HUDEP-2 (cell line): ENCODE results near the gene SPDYC.
"Not testable (repeated sequence)": the region's sequence is repeated elsewhere in the genome, so short reads cannot be mapped to it uniquely, and the experiment has no call there.

ENCODE experiments used
- DNase-seq, 76 experiments: peaks; one replicate each; lab custom pipeline; 2025; ENCODE audit not compliant: unreplicated experiment in 76 of 76; lab: John Stamatoyannopoulos, UW

SPDYC gene

DNA sequence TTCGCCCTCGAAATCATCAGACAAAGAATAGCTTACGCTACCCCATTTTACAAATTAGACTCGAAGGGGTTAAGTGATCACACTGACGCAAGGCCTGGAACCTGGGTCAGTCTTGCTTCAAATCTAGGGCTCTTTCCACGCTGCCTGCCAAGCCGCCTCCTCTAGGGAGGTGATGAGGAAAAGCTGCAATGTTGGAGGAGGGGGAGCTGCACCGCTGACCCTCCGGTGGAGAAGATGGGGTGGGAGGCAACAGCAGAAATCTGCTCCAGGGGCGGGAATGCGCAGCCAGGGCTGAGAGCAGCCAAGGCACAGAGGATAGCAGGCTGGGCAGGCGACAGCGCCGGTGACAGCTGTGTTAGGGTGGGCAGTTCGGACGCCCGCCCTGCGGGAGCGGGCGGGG lies 36.3 kb upstream of the SPDYC start:
- DNase-seq: no peak

DNA sequence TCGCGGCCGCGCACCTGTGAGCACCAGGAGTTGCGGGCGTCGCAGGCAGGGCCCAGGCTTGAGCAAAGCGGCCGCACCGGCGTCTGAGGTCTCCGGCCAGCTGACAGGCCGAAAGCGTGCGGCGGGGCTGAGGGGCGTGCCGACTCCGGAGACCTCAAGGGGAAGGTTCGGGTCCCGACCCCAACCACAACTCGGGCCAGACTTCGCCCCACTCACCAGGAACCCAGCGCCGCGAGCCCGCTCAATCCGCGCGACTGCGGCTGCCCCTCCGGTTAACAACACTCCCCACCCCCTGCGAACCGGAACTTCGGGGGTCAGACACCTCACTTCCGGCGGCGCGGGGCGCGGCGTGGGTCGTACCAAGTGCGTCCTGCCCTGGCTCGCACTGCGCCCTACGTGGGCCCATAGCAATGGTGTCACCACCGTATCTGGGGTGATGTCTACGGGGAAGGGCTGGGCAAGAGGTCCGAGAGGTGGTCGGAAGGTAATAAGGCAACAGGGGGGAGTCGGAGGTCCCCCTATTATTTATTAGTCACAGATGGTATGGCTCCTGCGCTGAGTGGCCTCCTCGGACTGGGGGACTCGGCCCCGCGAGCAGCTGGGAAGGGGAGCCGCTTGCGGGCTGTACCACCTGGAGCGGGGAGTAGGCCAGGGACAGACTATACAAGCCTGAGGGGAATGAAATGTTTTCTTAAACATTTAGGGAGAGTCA lies 35.6 kb upstream of the SPDYC start, which contains the start of gene SYVN1:
SYVN1 (minus strand) TSS at position 280 of the 712 bp plus-strand sequence. CDS start 918 bp downstream, outside the sequence.
- peak in 72 of 76 experiments; percentile 28 to 96 (median 80) for DNase-seq

DNA sequence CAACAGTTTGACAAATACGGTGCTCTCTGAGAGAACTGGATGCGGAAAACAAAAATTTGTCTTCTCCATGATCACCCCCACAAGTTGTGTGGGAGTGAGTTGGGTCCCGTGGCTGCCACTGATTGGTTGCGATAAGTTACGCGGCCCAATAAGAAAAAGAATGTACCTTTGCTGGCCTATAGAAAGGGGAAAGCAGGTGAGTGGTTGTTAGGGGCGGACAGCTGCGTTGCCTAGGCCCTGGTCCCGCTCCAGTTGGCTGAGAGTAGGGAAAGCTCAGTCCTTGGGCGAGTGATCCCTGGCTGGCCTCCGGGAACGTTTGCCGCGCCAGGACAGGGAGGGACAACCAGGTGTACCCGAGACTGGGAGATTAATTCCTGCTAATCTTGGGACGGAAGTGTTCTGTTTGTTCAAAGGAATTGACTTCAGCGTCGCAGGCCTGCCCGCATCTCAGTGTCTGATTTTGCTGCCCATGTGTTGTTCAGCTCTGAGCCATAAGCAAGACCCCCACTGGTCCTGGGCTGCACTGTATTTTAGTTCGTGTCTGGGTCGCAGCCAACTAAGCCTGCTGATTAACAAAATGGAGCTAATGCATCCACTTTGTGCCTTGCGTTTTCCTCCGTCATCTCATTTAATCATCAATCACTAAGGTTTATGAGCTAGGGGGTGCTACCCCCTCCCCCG lies 34.9 kb upstream of the SPDYC start:
- DNase-seq: peak in 74 of 76 experiments; percentile 32 to 94 (median 84)

DNA sequence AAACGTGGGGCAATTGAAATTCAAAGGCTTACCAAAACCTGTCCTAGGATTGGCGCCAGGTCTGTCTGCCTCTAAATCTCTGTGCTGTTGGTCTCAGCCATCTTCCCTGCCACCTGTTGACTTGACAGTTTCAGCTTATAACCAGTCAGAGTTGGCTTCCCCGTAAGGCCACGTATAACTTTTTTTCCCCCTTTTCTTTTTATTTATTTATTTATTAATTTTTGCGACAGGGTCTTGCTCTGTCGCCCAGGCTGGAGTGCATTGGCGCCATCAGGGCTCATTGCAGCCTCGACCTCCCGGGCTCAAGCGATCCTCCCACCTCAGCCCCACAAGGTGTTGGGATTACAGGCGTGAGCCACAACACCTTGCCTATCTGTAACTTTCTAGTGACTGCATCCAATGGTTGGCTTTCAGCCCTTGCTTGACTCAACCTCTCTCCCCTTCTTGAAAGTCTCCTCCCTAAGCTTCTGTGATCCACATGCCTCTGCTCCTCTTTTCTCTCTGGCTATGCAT lies 34.3 kb upstream of the SPDYC start:
- no peak for DNase-seq

DNA sequence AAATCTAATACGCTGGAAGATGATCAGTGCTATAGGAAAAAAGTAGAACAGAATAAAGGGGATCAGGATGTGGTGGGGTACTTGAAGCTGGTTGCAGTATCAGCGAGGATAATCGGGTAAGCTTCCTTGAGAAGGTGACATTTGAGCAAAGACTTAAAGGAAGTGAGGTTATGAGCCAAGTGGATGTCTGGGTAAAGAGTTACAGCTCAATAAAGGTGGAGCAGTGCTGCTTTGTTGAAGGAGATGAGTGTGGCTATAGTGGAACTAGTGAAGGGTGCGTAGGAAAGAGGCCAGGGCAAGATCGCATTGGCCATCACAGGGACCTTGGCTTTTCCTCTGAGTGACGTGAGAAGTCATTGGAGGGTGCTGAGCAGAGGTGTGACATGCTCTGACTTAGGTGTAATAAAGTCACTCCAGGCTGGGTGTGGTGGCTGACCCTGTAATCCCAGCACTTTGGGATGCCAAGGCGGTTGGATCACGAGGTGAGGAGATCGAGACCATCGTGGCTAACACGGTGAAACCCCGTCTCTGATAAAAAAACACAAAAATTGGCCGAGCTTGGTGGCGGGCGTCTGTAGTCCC lies 33.4 kb upstream of the SPDYC start:
- no peak for DNase-seq

DNA sequence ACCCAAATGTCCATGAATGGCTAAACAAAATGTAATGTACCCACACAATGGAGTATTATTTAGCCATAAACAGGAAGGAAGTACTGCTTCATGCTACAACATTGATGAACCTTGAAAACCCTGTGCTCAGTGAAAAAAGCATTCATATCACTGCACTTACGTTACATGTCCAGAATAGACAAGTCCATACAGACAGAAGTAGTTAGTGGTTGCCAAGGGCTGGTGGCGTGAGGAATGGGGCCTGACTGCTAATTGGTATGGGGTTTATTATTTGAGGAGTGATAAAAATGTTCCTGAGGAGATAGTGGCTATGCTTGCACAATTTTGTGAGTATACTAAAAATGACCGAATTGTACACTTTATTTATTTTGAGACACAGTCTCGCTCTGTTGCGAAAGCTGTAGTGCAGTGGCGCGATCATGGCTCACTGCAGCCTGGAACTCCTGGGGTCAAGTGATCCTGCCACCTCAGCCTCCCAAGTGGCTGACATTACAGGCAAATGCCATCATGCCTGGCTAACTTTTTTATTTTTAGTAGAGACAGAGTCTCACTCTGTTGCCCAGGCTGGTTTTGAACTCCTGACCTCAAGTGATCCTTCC lies 28.0 kb upstream of the SPDYC start:
- DNase-seq: no peak

DNA sequence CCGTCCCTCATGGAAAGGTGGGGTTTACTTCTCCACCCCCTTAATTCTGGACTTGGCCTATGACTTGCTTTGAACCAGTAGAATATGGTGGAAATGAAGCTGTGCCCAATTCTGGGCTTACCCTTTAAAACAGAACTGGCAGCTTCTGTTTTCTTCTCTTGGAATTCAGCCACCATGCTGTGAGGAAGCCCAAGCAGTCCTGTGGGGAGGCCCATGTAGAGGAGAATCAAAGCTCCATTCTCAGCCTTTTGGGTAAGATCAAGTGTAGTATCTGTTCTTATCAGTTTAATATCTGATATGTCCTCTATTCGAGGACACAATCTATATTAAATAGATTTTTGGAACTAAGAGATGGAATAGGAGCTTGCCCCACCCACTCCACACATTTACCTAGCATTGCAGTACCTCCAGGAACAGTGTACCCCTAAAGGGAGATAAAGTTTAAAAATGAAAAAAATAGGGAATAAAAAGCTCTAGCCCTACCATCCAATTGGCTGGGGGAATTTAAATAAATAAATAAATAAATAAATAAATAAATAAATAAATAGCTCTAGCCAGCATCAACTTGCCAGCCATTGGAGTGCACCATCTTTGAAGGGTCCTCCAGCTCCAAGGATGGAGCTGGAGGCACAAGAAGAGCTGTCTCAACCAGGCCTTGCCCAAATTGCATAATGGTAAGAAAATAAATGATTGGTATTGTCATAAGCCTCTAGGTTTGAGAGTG lies 22.5 kb upstream of the SPDYC start:
- DNase-seq: no peak

DNA sequence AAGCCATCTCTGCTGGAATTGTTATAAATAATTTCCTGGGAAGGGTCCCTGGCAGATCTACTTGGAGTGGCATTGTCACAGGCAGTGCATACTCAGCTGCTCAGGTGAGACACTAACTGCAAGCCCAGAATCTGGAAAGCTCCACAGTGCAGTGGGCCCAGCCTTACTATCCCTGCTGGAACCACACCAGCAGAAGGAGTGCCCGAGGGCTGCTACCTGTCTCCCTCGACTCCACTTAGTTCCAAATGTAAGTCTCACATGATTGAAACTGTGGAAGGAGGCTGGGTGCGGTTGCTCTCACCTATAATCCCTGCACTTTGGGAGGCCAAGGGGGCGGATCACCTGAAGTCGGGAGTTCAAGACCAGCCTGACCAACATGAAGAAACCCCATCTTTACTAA lies 21.4 kb upstream of the SPDYC start:
- no peak for DNase-seq

DNA sequence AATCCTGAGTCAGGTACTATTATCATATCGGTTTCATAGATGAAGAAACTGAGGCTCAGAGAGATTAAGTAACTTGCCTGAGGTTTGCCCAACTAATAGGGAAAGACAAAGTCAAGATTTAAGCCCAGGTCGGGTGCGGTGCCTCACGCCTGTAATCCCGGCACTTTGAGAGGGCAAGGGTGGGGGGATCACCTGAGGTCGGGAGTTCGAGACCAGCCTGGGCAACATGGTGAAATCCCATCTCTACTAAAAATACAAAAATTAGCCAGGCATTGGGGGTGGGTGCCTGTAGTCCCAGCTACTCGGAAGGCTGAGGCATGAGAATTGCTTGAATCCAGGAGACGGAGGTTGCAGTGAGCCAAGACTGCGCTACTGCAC lies 19.9 kb upstream of the SPDYC start:
- DNase-seq: not testable (repeated sequence)

DNA sequence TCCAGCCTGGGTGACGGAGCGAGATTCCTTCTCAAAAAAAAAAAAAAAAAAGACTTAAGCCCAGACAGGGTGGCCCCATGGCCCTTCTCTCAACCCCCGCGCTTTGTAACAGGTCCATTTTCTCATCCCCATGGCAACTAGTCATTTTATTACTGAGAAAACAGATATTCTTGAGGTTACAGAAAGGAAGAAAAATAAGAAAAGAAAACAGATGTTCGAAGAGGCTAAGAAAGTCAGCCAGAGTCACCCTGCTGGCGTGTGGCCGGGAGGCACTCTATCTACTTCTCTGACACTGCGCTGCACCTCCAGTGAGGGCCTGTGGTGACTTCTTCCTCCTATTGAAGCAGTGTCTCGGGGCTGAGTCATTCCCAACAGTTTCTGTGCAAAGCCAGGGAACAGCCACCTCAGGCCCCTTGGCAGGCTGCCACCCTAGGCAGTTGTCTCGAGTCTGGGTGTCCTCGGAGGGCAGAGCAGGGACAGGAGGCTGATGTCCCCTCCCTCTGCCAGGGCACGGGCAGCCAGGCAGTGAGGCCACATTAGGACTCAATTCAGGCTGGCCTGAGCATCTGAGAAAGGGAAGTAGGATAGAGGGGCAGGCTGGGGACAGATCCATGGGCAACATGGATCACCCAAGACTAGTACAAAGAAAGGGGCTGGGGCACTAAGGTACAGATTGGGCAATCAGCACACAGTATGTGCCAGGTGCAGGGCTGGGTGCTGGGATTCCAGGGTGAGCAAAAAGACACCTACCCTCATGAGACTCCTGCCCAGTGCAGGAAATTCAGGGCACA lies 19.3 kb upstream of the SPDYC start:
- DNase-seq: peak in 74 of 76 experiments; percentile 36 to 93 (median 85)

DNA sequence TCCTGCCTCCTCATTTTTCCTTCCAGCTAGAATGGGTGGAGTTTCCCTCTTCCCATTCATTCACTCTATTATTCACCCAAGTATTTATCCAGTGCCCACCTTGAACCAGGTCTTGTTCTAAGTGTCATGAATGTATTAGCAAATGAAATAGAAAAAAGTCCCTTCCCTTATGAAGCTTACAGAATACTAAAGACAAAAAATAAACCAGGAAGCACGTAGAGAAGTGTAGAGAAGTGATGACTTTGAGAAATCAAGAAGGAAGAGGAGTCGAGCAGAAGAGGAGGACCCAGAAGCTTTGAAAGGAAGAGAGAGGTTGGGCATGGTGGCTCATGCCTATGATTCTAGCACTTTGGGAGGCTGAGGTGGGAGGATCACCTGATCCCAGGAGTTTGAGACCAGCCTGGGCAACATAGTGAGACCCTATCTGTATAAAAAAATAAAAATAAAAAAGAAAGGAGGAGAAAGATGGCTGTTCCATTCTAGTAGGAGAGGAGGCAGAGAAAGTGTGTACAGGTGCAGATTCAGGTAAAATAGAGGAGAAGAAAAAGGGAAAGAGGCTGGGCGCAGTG lies 18.6 kb upstream of the SPDYC start:
- no peak for DNase-seq

DNA sequence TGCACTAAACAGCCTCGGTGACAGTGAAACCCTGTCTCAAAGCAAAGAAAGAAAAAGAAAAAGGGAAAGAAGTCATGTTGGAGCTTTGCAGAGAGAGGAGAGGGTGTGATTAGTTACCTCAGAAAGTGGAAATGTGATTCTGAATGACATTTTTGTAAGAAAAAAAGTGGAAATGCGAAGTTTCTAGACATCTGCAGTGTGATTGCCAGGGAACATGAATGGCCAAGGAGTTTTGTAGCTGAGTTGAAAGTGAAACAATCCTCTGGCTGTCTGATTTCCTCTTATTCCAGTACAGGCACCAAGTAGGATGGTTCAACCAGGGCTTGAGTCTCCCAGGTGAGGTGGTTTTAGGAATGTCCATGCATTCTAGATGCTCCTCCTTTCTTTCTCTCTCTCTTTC lies 17.9 kb upstream of the SPDYC start:
- DNase-seq: no peak

DNA sequence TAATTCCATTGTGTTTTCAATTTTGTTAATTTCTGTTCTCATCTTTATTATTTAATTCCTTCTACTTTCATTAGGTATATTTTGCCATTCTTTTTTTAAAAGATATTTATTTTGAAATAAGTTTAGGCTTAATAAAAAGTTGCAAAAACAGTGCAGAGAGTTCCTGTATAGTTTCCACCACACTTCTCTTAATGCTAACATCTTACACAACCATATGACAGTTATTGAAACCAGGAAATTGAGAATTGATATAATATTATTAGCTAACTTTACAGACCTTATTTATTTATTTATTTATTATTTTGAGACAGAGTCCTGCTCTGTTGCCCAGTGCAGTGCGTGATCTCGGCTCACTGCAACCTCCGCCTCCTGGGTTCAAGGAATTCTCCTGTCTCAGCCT lies 13.8 kb upstream of the SPDYC start:
- no peak for DNase-seq

DNA sequence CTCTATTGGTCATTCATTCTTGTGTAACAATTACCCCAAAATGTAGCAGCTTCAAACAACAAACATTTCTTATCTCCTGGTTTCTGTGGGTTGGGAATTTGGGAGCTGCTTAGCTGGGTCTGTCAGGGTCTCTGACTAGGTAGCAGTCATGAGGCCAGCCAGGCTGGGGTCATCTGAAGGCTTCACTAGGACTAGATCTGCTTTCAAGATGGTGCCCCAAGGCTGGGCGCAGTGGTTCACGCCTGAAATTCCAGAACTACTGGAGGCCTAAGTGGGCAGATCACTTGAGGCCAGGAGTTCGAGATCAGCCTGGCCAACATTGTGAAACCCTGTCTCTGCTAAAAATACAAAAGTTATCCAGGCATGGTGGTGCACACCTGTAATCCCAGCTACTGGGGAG lies 13.1 kb upstream of the SPDYC start:
- no peak for DNase-seq

DNA sequence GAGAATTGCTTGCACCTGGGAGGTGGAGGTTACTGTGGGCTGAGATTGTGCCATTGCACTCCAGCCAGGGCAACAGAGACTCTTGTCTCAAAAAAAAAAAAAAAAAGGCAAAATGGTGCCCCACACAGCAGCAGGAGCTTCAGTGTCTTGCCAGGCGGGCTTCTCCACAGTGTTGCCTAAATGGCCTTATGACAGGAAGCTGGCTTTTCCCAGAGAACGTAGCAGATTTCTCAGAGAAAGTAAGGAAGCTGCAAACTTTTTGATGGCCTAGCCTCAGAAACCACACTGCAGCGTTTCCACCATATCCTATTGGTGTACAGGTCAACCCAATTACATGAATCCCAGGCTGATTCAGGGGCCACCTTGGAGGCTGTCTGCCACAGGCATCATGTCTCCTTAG lies 12.7 kb upstream of the SPDYC start:
- DNase-seq: no peak

DNA sequence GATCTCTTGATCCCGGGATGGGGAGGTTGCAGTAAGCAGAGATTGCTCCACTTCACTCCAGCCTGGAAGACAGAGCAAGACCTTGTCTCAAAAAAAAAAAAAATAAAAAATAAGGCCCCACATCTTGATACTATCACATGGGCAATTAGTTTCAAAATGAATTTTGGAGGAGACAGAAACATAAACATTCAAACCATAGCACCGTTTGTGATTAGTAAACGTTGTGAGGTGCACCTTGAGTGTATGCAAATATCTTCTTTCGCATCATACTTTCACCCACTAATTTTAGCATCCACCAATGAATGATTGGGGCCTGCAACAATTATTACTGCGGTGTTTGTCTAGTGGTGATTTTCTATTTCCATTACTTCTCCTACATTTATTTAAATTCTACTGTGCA lies 11.0 kb upstream of the SPDYC start:
- DNase-seq: no peak

DNA sequence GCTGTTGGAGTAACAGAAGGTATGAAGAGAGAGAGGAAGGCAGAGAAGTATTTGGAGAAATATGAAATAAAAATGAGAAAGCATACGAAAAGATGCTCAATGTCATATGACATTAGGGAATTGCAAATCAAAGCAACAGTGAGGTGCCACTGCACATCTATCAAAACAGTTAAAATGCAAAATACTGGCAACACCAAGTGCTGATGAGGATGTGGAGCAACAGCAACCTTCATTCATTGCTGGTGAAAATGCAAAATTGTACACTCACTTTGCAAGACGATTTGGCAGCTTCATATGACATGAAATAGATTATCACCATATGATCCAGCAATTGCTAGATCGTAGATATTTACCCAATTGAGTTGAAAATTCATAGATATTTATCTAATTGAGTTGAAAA lies 9.4 kb upstream of the SPDYC start:
- DNase-seq: no peak

DNA sequence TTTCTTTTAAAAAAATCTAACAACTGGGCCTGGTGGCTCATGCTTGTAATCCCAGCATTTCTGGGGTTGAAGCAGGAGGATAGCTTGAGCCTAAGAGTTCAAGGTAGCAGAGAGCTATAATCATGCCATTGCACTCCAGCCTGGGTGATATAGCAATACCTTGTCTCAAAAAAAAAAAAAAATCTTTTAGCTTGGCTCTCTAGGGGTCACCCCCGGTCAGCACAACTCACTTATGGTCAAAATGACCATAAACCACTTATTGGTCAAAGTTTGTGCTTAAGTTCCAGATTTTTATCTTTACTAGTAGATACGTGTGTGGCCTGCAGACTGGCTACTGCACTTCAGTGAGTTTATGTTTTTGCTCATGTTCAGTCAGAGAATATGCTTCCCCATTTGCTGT lies 6.3 kb upstream of the SPDYC start:
- DNase-seq: no peak

DNA sequence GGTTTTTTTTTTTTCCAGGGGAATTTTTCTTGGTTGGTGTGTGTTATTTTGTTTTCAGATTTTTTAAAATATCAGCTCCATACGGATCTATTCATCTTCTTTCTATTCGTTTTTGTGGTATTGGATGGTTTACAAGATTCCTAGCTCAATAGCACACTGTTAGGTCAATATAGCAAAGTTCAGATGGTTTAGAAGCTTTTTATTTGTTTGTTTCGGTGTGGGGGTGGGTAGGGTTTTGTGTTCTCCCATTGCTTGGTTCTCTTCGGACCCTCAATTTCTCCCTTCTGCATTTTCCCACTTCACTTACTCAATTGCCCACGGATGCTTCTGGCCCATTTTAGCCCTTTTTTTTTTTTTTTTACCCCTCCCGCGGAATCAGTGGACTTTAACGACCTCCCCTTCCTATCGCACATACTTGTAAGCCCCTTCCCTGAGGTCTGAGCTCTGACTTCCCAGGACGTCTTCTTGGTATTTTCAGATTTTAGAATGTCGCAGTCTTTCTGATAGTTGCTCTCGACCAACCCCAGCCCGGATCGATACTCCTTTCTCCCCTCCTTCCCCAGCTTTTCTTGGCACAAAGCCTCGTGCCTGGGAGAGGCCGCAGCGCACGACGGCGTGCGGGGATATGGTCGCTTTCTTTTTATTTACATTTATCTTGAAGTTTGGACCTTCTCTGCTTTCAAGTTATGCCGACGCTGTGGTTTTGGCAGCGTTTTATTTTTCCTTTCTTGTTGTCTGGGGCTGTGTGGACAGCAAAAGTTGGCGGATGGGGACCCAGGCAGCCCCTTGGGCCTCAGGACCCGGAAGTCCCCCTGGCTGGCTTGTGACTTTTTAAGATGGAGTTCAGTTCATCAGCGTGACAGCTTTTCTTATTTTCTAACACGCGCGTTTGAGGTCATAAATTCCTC lies 4.4 kb upstream of the SPDYC start:
- no peak for DNase-seq
